SK-N-SH (cell line): Measurements from ENCODE around the gene GHRHR.

Experiments used
- CHD2 ChIP-seq: fragments of 150-350 bp; IDR thresholded peaks from 2 replicates; pipeline ENCODE4 v1.6.1; 2018; ENCODE audit warnings: low read length; ENCODE audit not compliant: partially characterized antibody
- CTCF ChIP-seq: fragments of 200-600 bp; sonication (generic); IDR thresholded peaks from 2 replicates; pipeline ENCODE4 v1.6.1; 2017; ENCODE audit warnings: antibody characterized with exemption, mild to moderate bottlenecking, moderate library complexity
- EP300 ChIP-seq, 2 experiments: IDR thresholded peaks; 2 replicates each; pipeline versions ENCODE4 v1.4.0 to v1.6.1; 2012; ENCODE audit warnings: borderline replicate concordance in 1 of 2, low read depth in 1 of 2, low read length in 1 of 2
- EZH2phosphoT487 ChIP-seq: fragments of 200-600 bp; sonication (generic); IDR thresholded peaks from 2 replicates; pipeline ENCODE4 v1.6.1; 2017; ENCODE audit warnings: low read depth, mixed run types, mild to moderate bottlenecking, antibody characterized with exemption, moderate library complexity, borderline replicate concordance
- GABPA ChIP-seq: IDR thresholded peaks from 2 replicates; pipeline ENCODE4 v1.4.0; 2012; ENCODE audit warnings: low read depth, mild to moderate bottlenecking
- MXI1 ChIP-seq: IDR thresholded peaks from 2 replicates; pipeline ENCODE4 v1.6.1; 2012; ENCODE audit warnings: mild to moderate bottlenecking, low read depth, low read length, improper control_type of control experiment
- NRF1 ChIP-seq: IDR thresholded peaks from 2 replicates; pipeline ENCODE4 v1.6.1; 2012; ENCODE audit warnings: low read depth, mild to moderate bottlenecking, low read length
- RAD21 ChIP-seq: IDR thresholded peaks from 2 replicates; pipeline ENCODE4 v1.6.1; 2012; ENCODE audit warnings: mild to moderate bottlenecking, low read length
- RFX5 ChIP-seq: IDR thresholded peaks from 2 replicates; pipeline ENCODE4 v1.6.1; 2012; ENCODE audit warnings: mild to moderate bottlenecking, improper control_type of control experiment, low read length
- SIN3A ChIP-seq: IDR thresholded peaks from 2 replicates; pipeline ENCODE4 v1.6.1; 2012; ENCODE audit warnings: low read depth, mild to moderate bottlenecking, low read length, moderate library complexity, borderline replicate concordance
- TCF12 ChIP-seq: IDR thresholded peaks from 2 replicates; pipeline ENCODE4 v1.4.0; 2012
- USF2 ChIP-seq: fragments of 150-350 bp; IDR thresholded peaks from 2 replicates; pipeline ENCODE4 v1.6.1; 2017; ENCODE audit warnings: antibody characterized with exemption, low read length, low read depth, borderline replicate concordance

GRCh38 chr7:30983914-30984247 lies 20.1 kb downstream of the GHRHR start:
- TF ChIP-seq CTCF (no peak), EZH2phosphoT487 (no peak), USF2 (no peak), EP300 (IDR thresholded peaks at IDR 0.05; ENCODE audit: borderline replicate concordance in 1 of 2, low read depth in 1 of 2, low read length in 1 of 2) (no peak), CHD2 (no peak), RFX5 (no peak), GABPA (no peak), SIN3A (no peak), RAD21 (no peak), NRF1 (no peak), MXI1 (no peak), TCF12 (no peak)
